GM12878 (cell line): ENCODE data around the gene LAMB4.
A peak's percentile ranks its signal among the peaks of the same experiment; 100 is the strongest.

Experiments
- CTCF ChIP-seq, 3 experiments: IDR thresholded peaks in 2 of 3; conservative IDR thresholded peaks in 1 of 3; 2 replicates each; pipeline ENCODE4 v1.5.1; 2011; ENCODE audit warnings: low read depth in 3 of 3, low read length in 3 of 3, mild to moderate bottlenecking in 3 of 3, control low read depth in 2 of 3, moderate library complexity in 2 of 3, inconsistent platforms in 1 of 3, mixed read lengths in 1 of 3; ENCODE audit not compliant: control insufficient read depth in 2 of 3, insufficient read depth in 1 of 3; ENCODE audit errors: extremely low read depth in 1 of 3
- ESRRA ChIP-seq: IDR thresholded peaks from 2 replicates; pipeline ENCODE4 v1.6.1; 2012; ENCODE audit warnings: mild to moderate bottlenecking, low read length, improper control_type of control experiment
- ETV6 ChIP-seq, 2 experiments: fragments of 450-650 bp in 1 of 2; IDR thresholded peaks in 1 of 2; conservative IDR thresholded peaks in 1 of 2; 2 replicates each; pipeline ENCODE4 v1.6.1; 2014; ENCODE audit warnings: antibody characterized with exemption in 1 of 2, borderline replicate concordance in 1 of 2, low read depth in 1 of 2, mild to moderate bottlenecking in 1 of 2, moderate library complexity in 1 of 2
- EZH2 ChIP-seq: IDR thresholded peaks from 2 replicates; pipeline ENCODE4 v1.6.1; 2012; ENCODE audit warnings: low read depth, mild to moderate bottlenecking, control low read depth, inconsistent platforms, low read length, borderline replicate concordance; ENCODE audit not compliant: control insufficient read depth
- HDAC2 ChIP-seq: fragments of 200-600 bp; sonication (generic); IDR thresholded peaks from 2 replicates; pipeline ENCODE4 v1.6.1; 2017
- NFIC ChIP-seq: IDR thresholded peaks from 2 replicates; pipeline ENCODE4 v1.6.1; 2012; ENCODE audit warnings: low read depth, mild to moderate bottlenecking, inconsistent platforms, low read length, moderate library complexity
- RAD21 ChIP-seq: IDR thresholded peaks from 2 replicates; pipeline ENCODE4 v1.6.1; 2011; ENCODE audit warnings: mild to moderate bottlenecking, low read depth, low read length, moderate library complexity; ENCODE audit not compliant: insufficient read depth

GRCh38 chr7:107982918-107983389, 147.2 kb downstream of the LAMB4 start:
- TF ChIP-seq ESRRA (no peak), NFIC (no peak), RAD21 (no peak), ETV6 (conservative IDR thresholded peaks at IDR 0.05 in 1 of 2, IDR thresholded peaks at IDR 0.05 in 1 of 2; ENCODE audit: borderline replicate concordance in 1 of 2, low read depth in 1 of 2) (no peak), HDAC2 (no peak), CTCF (IDR thresholded peaks at IDR 0.05 in 2 of 3, conservative IDR thresholded peaks at IDR 0.05 in 1 of 3; ENCODE audit: control insufficient read depth in 2 of 3, extremely low read depth in 1 of 3, insufficient read depth in 1 of 3, low read depth in 3 of 3, low read length in 3 of 3) (peak in 1 of 3 experiments; percentile 27; a peak in 1 of 6 replicates), EZH2 (no peak)
